ENCODE measurements around the gene TPMT.
"Not testable (repeated sequence)": the region's sequence is repeated elsewhere in the genome, so short reads cannot be mapped to it uniquely, and the experiment has no call there.

The TPMT gene

GRCh38 chr6:18155150-18155863 lies 430 bp upstream of the TPMT start, which contains the start of gene KDM1B:
KDM1B (plus strand) TSS chr6:18155422; CDS start chr6:18159896, 4,474 bp downstream.
- peak; percentile 96 to 98 for DNase-seq

DNA sequence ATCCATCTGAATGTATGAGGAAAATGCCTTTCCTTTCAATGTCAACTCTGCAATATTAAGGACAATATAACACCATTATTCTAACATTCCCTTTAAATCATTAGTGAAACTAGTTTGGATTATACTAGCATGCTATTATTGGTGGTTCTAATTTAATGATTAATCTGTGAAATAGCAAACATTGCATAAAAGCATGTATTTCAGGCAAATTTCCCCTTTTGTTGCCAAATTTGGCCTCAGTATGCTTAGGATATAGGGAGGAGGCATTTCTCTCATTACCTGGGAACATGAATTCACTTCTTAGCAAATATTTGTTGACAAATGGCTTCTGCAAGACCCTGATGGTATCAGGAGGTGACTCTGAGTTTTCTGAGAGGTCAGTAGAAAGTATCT lies 1.6 kb downstream of the TPMT start:
- DNase-seq, result no peak

GRCh38 chr6:18151801-18152200 lies 3.1 kb downstream of the TPMT start:
- no peak for DNase-seq

- DNase-seq, result not testable (repeated sequence)
Observed at GRCh38 chr6:18151391-18151790, 3.5 kb downstream of the TPMT start.

GRCh38 chr6:18148304-18149025 lies 6.4 kb downstream of the TPMT start:
- DNase-seq, result no peak

GRCh38 chr6:18147616-18148015 lies 7.3 kb downstream of the TPMT start:
- DNase-seq, result no peak

DNA sequence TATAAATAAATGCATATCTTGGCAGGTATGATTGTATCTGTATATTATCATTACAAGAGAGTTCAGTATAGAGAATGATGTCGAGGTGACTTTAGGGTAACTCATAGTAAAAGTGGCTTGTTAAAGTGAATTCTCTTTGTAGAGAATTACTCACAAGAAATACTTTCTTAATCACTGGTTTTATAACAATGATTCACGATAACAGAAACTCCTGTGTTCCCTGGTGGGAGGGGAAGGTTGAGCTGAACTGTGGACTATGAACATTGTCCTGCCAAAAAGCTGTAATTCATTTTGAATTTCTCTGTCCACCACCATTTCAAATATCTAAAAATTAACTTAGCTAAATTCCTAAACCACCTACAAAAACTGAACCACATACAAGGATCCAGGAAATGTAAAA lies 7.7 kb downstream of the TPMT start:
- no peak for DNase-seq

- no peak for DNase-seq
Observed at GRCh38 chr6:18142591-18142861, 12.4 kb downstream of the TPMT start.

GRCh38 chr6:18141805-18142590 lies 12.9 kb downstream of the TPMT start:
- no peak for DNase-seq

DNA sequence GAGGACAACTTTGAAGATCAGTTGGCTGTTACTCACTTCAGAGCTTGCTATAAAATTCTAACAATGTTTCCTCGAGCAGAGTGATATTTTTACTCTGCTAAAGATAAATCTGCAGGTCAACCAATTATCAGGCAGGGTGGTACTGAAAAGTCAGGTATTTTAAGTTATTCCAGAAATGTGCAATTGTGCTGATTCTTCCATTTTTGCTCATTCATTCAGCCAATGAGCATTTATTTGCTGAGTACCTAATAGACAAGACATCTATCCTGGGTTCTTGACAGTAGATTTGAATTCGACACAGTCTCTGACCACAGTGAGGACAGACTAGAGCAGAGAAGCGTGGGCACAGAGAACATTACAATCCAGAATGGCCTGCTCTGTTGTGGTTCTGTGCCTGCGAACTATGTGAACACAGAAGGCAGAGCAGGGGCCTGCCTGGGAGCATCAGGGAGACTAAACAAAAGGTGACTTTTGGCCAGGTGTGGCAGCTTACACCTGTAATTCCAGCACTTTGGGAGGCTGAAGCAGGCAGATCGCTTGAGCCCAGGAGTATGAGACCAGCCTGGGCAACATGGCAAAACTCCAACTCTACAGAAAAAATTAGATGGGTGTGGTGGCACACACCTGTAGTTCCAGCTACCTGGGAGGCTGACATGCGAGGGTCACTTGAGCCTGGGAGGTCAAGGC lies 14.8 kb downstream of the TPMT start:
- DNase-seq, result no peak

DNA sequence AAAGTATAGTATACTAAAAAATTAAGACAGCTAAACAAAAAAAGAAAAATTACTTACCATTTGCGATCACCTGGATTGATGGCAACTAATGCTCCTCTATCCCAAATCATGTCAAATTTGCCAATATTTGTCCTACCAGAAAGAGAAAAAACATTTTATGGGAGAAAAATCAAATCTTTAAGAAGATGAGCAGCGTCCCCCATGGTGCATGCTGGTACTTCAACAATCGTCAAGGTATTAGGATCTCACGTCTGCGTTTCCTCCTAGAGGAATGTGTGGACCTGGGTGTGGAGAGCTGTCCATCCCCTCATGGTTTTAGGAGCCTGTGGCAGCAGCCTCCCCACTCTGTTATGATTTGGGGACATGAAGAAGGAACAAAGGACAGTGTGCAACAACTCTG lies 16.0 kb downstream of the TPMT start:
- DNase-seq, result no peak

DNA sequence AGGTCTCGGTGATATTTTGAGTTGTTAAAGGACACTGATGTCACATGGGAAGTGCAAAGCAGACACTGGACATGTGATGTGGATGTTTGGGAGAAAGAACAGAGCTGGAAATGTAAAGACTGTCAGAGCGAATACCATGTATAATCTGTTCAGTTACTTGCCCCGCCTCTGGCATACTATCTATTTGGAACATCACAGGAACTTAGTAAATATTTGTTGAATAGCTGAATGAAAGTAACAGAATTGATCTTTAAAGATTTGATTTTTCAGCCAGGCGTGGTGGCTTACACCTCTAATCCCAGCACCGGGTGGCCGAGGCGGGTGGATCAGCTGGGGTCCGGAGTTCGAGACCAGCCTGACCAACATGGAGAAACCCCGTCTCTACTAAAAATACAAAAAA lies 18.6 kb downstream of the TPMT start:
- no peak for DNase-seq

DNA sequence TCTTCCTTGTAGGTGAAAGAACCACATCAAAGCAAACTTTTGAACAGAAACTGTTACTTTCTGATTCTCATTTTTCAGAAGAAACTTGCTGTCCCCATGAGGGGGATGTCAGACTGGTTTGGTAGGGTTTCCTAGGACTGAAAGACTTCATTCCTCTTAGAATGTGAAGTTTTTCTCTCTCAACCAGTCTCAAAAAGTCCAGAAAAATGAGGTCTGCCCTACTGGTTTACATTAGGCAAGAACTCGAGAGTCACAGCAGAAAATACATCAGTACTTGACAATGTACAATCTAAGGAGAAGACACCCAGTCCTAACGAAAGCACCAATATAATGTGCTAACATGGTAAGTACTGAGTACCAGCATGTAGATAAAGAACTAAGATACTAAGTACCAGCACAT lies 19.7 kb downstream of the TPMT start:
- DNase-seq, result no peak

- no peak for DNase-seq
Observed at GRCh38 chr6:18132346-18132745, 22.5 kb downstream of the TPMT start.

- no peak for DNase-seq
Observed at GRCh38 chr6:18126121-18126520, 28.8 kb downstream of the TPMT start.

DNA sequence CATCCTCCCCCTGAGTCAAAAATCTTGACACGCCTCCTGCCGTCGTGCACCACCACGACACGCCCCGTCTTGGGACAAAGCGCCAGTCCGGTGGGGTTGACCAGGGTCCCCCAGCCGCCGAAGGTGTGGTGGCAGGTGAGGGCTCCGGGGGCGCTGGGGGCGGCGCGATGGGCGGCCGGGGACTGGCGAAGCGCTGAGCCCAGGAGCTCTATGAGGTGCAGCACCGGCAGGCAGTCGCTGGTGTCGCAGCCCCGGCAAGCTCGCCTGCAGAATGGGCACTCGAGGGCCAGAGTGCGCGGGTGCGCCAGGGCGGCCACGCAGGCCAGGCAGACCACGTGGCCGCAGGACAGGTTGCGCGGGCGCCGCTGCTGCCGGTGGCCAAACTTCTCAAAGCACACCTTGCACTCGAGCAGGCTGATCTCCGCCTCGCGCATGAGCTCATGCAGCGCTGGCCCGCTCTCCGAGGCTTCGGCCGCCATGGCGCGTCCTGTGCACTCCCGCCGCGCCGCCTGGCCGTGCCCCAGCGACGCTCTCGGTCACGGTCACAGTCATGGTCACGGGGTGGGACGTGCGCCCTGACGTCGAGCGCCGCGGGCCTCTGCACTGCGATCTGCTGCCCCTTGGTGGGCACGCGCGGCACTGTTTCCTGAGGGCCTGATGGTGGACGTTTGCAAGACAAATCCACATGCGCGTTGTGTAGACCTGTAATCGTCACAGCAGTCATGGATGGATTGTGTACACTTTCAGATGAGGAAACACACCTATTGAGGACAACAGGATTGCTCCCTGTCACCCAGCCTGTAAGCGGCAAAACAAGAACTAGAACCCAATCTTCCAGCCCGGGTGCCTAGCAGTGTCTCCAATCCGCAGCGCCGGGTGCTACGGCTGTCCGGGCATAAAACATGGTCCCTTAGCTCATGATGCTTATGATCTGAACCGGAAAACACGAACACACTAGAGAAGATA lies 32.5 kb downstream of the TPMT start, which contains the start of gene NHLRC1:
Gene NHLRC1 (minus strand): TSS at position 550 of the 966 bp plus-strand sequence. CDS start 71 bp downstream, at position 479.
- DNase-seq, result peak; percentile 61 to 73

DNA sequence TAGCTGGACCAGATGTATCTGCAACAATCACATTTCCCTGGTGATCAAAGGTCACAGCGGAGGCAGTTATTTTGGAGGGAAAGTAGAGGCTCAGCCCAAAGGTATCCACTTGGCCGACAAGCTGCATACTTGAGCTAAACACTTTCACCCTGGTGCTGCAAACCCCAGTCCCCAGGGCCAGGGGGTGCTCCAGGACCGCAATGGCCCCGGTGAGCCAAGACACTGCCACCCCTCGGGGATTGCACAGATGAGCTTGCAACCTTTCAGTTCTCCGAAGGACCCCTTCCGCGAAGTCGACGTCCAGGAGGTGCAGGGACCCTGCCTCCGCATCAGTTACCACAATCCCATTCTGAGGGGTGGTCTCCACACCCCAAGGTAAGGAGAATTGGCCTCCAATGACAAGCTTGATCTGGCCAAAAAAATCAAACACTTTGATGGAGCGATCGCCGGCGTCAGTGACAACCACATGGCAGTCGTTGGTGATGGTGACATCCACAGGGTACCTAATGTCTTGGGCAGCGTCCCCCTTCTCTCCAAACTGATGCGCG lies 33.2 kb downstream of the TPMT start:
- DNase-seq, result no peak

DNA sequence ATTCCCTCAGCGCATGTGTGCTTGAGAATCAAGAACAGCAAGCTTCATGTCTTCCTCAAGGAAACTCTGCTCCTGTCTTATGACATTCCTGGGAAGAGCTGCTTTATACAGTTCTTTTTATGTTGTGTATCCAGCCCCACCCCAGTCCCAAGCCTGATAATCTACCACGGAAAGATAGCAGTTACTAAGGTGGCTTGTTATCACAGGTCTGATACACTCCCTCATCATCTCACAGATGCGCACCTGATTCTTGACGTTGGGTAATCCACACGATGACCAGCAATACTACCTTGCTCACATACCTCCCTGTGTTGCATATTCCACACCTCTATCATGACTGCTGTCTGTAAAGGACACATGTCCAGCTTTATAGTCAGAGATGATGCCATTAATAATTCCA lies 35.6 kb downstream of the TPMT start:
- no peak for DNase-seq

GRCh38 chr6:18118330-18118729 lies 36.5 kb downstream of the TPMT start:
- no peak for DNase-seq

DNA sequence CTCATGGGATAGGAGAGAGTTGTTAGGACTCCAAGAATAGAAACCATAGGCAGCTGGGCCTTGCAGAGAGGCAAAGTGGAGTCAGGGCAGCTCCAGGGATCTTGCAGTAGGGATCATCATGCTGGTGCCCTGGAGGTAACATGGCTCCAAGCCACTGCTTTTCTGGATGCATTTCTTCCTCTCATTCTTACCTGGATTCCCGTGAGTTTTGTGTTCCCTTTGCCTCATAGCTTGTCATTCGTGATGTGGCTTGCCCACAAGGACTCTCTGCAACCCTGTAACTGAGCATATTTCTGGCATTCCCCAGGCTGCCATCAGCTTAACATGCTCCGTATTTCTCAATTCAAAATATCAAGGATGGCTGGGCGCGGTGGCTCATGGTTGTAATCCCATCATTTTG lies 37.7 kb downstream of the TPMT start:
- DNase-seq, result no peak

GRCh38 chr6:18115356-18115755 lies 39.5 kb downstream of the TPMT start:
- DNase-seq, result no peak

DNA sequence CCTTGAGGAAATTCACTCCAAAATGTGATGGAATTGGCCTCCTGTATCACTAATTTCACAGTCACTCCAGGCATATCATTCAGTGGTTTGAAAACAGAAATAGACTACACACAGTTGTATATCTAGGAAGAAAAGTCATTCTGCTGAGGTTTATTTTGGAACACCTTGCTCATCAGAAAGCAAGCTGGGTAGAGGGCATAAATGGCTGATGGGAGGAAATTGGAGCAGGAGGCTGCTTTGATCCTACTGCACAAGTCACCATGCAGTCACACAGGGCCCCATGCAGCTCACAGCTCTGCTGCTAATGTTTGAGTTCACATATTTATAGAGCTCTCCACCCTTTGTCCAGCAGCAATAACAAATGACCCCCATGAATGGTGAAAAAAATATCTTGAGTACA lies 44.7 kb downstream of the TPMT start:
- no peak for DNase-seq

All from stimulated activated CD4-positive, alpha-beta T cell treated with anti-CD3 and anti-CD28 coated beads, Interleukin-4, amount 100 ng/mL, for 4 hours (primary cell).